GM18951 (cell line): ENCODE results near the gene SACS.

Experiments used
- POLR2A ChIP-seq: IDR thresholded peaks from 4 replicates; pipeline ENCODE4 v1.6.1; 2011; ENCODE audit warnings: mild to moderate bottlenecking; ENCODE audit not compliant: insufficient read length, insufficient read depth; ENCODE audit errors: extremely low read depth
- in situ Hi-C: fragments of 300-500 bp; cut with MboI; formaldehyde crosslinking; loops from one replicate; pipeline ENCODE4 v1.12.0; 2022; ENCODE audit warnings: low sequenced_read_pairs, mixed read lengths, inconsistent platforms; ENCODE audit not compliant: unreplicated experiment

Gene SACS

GRCh38 chr13:23352161-23352560 is 81.3 kb downstream of the SACS start:
- TF ChIP-seq POLR2A, result no peak
- in situ Hi-C loops, result no loop called here

DNA sequence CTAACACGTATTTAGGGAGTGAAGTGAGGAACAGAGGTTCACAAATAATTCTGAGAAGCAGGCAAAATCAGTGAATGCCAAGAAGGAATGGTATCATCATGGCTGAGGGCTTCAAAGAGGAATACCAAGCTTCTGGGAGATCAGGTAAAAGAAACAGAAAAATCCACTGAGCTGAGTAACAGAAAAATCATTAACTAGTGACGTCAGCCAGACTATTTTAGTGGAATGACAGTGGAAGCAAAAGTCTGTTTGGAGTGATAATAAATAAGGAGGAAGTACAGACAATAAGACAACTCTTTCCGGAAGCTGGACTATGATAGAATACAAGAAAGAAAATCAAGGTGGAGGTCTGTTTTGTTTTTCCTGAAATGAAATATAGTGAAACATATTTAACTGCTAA is 83.5 kb downstream of the SACS start:
- in situ Hi-C loops, result no loop called here
- no peak for TF ChIP-seq POLR2A

DNA sequence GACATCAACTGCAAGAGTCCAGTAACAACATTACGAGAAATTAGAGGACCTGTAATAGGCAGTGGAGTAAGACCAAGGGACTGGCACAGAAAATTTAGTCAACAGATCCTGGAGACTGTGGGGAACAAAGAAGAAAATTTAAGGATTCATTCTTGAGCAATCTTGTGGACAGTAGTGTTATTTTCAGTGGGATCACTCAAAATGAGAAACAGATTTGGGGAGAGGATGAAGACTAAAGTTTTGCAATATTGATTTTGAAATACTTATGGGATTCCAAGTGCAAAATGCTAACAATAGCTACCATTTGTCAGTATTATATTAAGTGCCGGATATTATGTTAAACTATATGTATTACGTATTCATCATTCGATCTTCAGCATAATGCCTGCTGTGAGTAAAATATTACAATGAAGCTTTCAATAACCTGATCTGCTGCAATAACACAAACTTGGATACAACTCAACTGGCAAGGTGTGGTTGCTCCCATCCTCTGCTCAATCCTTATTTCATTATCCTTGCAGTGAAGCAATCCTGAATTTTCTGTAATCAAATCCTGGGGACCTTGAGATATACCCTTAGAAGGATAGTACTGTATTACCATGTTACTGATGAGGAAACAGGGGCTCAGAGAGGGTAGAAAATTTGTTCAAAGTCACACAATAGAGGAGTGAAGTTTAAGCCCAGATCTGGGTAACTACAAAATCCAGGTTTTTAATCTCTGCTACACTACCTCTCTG is 84.2 kb downstream of the SACS start:
- in situ Hi-C loops, result no loop called here
- no peak for TF ChIP-seq POLR2A

- TF ChIP-seq POLR2A, result no peak
- in situ Hi-C loops, result no loop called here
These were observed 85.0 kb downstream of the SACS start for GRCh38 chr13:23348262-23349127.

DNA sequence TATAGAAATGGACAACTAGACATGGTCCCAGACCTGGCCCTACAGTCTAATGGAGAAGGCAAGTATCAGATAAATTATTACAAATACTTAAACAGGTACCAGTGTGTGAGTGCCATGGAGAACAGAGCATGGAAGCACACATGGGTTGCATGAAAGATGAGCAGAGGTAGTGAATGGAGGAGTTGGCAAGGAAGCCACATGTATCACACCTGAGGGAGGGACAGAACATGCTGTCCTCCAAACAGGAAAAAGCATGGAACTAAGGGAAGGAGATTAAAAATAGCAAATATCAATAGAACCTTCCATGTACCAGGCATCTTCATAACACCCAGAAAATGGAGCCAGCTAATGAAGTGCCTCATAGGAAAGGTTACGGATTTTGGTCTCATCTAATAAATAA is 85.9 kb downstream of the SACS start:
- TF ChIP-seq POLR2A, result no peak
- in situ Hi-C loops, result no loop called here

GRCh38 chr13:23344931-23345595 is 88.4 kb downstream of the SACS start:
- in situ Hi-C loops, result no loop called here
- no peak for TF ChIP-seq POLR2A

DNA sequence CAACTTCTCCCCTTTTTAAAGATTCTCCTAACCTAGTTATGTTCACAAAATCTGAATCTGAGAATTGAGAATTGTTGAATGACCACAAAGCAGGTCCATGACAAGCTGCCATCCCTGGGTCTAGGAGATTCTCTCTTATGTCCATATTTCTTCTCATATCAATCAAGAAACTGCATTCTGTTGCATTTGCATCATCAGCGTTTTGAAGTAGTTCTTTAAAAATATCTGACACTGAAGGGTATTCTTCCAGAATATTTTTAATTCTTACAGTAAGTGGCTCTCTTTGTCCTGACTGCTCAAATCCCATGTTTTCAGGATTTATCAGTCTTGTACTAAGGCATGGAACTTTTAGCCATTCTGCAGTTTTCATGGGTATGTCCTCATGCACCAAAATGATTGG is 94.3 kb downstream of the SACS start:
- in situ Hi-C loops, result no loop called here
- no peak for TF ChIP-seq POLR2A

DNA sequence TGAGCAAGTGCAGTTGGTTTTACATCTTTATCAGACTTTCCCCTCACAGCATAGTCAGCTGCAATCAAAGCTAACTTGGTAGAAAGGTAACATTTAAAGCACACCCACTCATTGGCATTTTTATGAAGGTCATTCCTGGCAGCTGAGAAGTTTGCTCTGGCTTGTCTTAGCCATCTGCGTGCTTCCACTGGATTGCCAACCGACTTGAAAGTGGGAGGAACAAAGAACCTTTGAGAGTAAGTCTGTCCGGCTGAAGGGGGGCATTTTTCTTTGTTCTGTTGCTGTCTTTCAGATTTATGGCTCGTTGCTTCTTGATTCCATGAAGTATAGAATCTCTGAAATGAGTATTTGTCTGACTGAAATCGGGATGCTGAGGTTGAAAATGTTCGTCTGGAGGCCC is 103.1 kb downstream of the SACS start:
- in situ Hi-C loops, result no loop called here

DNA sequence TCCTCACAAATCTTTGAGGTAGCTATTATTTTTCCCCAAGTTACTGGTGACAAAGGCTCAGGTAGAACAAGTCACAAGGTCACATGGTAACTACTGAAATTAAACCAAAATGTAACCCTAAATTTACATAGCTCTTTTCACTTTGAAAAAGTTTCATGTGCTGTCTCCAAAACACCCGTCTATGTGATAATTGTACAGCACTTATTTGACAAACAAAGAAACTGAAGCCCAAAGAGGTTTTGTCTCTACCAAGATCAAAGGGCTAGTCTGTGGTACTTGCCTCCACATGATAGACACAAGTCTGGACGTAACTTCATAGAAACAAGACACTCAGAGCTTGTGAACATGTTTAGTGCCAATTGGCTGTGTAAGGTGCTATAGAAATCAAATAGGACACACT is 108.3 kb downstream of the SACS start:
- in situ Hi-C loops, result no loop called here
- no peak for TF ChIP-seq POLR2A

More for the DNA sequence above, 103.1 kb downstream of the SACS start:
- no peak for TF ChIP-seq POLR2A

DNA sequence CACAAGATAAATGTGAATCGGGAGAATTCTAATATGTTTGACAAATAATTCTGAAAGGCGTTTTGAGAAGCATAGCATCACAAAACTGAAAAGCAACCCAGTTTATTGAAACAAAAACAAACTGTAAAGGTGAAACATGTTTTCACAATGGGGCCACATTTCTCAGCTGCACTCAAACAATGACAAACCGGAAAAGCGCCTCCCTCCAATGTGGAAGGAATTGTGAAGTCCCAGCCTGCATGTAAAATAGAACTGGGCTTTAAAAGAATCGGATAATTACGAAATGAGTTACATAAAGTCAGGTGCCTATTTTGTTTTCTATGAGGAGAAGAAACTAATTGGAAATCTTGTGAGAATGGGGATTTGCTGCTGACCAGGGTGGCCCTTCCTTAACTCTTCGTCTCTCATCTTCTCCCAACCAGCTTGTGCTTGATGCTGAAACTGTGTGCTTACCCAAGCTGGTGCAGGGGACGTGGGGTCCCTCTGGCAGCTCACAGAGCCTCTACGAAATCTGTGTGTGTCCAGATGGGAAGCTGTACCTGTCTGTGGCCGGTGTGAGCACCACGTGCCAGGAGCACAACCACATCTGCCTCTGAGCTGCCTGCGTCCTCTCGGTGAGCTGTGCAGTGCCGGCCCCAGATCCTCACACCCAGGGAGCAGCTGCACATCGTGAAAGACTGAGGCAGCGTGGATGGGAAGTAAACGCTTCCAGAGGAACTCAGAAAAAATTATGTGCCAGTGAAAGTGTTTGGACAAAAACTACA is 109.4 kb downstream of the SACS start:
- no peak for TF ChIP-seq POLR2A
- in situ Hi-C loops, result loop anchor here (25.0 kb wide), 1 partner anchor 512 kb away; no protein-coding TSS in a partner anchor

DNA sequence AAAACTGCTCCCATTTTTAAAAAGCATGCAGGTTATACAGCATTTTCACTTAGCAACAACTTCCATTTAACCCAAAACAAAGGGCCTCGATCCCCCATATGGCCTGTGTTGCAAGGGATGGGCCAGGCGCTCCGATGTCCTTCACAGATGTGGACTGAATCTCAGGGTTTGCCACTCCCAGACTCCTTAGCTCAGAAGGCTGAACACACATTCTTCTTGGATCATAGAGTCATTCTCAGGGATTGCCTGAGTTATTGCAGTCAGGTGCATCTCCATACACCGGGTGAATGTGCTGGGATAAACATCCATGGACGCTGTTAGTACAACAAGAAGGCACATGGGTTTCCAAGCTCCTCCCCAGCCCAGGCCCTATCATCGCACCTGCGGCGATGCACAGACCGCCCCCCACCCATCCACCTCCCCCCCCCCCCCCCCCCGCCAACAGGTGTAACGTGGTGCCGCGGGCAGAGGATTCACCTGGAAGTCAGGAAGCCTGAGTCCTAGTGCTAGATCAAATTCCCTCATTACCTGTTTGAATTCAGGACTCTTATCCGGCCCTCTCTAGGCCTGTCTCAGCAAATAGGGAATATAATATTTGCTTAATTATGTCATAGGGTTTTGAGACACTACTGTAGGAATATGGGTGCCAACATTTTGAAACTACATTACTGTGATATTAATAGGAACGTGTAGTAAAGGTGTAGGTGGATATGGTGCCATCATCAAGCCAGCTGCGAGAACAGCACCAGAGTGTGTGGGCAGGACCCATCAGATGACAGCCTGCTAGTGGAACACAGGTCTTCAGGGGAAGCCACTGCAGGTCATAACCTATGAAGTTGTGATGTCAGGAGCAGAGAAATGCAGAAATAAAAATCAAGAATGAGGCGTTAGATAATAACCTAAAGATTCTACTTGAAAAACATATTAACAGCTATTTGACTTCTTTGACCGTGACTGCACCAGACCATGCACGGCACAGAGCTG is 110.9 kb downstream of the SACS start:
- no peak for TF ChIP-seq POLR2A
- in situ Hi-C loops, result loop anchor here (25.0 kb wide), 1 partner anchor 510 kb away; no protein-coding TSS in a partner anchor
